H9 (cell line): ENCODE results near the gene NGF. TPM values are rescaled to one million over a fixed set of nuclear protein-coding genes. Genes with fewer than 3 reads are reported as not detected.

Experiments
- DNase-seq: peaks from one replicate; pipeline ENCODE4 v3.0.0-alpha.2; 2017
- H2AFZ ChIP-seq: one replicate; pipeline ENCODE4 v1.6.1; 2013; ENCODE audit warnings: mild to moderate bottlenecking, low read length, control low read depth, moderate library complexity
- H2AK5ac ChIP-seq: 2 replicates; pipeline ENCODE4 v1.6.1; 2013; ENCODE audit warnings: low read length, control low read depth, mixed read lengths; ENCODE audit not compliant: insufficient read length
- H2BK120ac ChIP-seq: one replicate; pipeline ENCODE4 v1.6.1; 2013; ENCODE audit warnings: low read depth, mild to moderate bottlenecking, low read length, control low read depth, inconsistent platforms; ENCODE audit not compliant: poor library complexity, severe bottlenecking
- H2BK12ac ChIP-seq: 2 replicates; pipeline ENCODE4 v1.6.1; 2013; ENCODE audit warnings: low read length, control low read depth, mixed read lengths, low read depth; ENCODE audit not compliant: insufficient read length
- H2BK15ac ChIP-seq: 2 replicates; pipeline ENCODE4 v1.6.1; 2013; ENCODE audit warnings: low read depth, low read length, control low read depth
- H2BK20ac ChIP-seq: one replicate; pipeline ENCODE4 v1.6.1; 2013; ENCODE audit warnings: low read depth, mild to moderate bottlenecking, low read length, control low read depth, inconsistent platforms; ENCODE audit not compliant: poor library complexity, severe bottlenecking
- H2BK5ac ChIP-seq: 2 replicates; pipeline ENCODE4 v1.6.1; 2013; ENCODE audit warnings: low read length, control low read depth, mixed read lengths; ENCODE audit not compliant: insufficient read length
- H3K14ac ChIP-seq: 2 replicates; pipeline ENCODE4 v1.6.1; 2013; ENCODE audit warnings: low read length, control low read depth; ENCODE audit not compliant: insufficient read depth
- H3K18ac ChIP-seq: 2 replicates; pipeline ENCODE4 v1.6.1; 2013; ENCODE audit warnings: low read depth, mild to moderate bottlenecking, mixed read lengths, low read length, control low read depth; ENCODE audit not compliant: insufficient read length
- H3K23ac ChIP-seq: 2 replicates; pipeline ENCODE4 v1.6.1; 2013; ENCODE audit warnings: low read length, control low read depth, mixed read lengths, low read depth; ENCODE audit not compliant: insufficient read length
- H3K23me2 ChIP-seq: 2 replicates; pipeline ENCODE4 v1.6.1; 2013; ENCODE audit warnings: low read depth, mild to moderate bottlenecking, mixed read lengths, low read length, control low read depth; ENCODE audit not compliant: insufficient read length, poor library complexity, severe bottlenecking
- H3K27ac ChIP-seq: 2 replicates; pipeline ENCODE4 v1.5.1; 2013; ENCODE audit warnings: low read length, control low read depth, mixed read lengths, low read depth; ENCODE audit not compliant: insufficient read length
- H3K27me3 ChIP-seq: 2 replicates; pipeline ENCODE4 v1.6.1; 2013; ENCODE audit warnings: low read length, control low read depth, inconsistent platforms; ENCODE audit not compliant: insufficient read depth
- H3K4ac ChIP-seq: 2 replicates; pipeline ENCODE4 v1.6.1; 2013; ENCODE audit warnings: low read depth, mild to moderate bottlenecking, control low read depth, inconsistent platforms, low read length, moderate library complexity
- H3K4me1 ChIP-seq: 2 replicates; pipeline ENCODE4 v1.6.1; 2013; ENCODE audit warnings: low read length, control low read depth, inconsistent platforms; ENCODE audit not compliant: insufficient read depth
- H3K4me2 ChIP-seq: 2 replicates; pipeline ENCODE4 v1.6.1; 2013; ENCODE audit warnings: low read length, control low read depth, mixed read lengths; ENCODE audit not compliant: insufficient read length, insufficient read depth
- H3K56ac ChIP-seq: 2 replicates; pipeline ENCODE4 v1.6.1; 2013; ENCODE audit warnings: low read depth, mild to moderate bottlenecking, mixed read lengths, low read length, control low read depth; ENCODE audit not compliant: insufficient read length
- H3K79me1 ChIP-seq: 2 replicates; pipeline ENCODE4 v1.6.1; 2013; ENCODE audit warnings: low read depth, mild to moderate bottlenecking, moderate library complexity, low read length, control low read depth, inconsistent platforms; ENCODE audit not compliant: insufficient read depth, poor library complexity, severe bottlenecking
- H3K79me2 ChIP-seq: 2 replicates; pipeline ENCODE4 v1.6.1; 2013; ENCODE audit warnings: low read length, control low read depth, inconsistent platforms; ENCODE audit not compliant: insufficient read depth
- H3K9ac ChIP-seq: 2 replicates; pipeline ENCODE4 v1.6.1; 2013; ENCODE audit warnings: low read length, control low read depth, mixed read lengths; ENCODE audit not compliant: insufficient read length; ENCODE audit errors: extremely low read depth
- H3K9me3 ChIP-seq: one replicate; pipeline ENCODE4 v1.6.1; 2013; ENCODE audit warnings: low read depth, low read length, inconsistent platforms; ENCODE audit not compliant: control insufficient read depth
- H3T11ph ChIP-seq: one replicate; pipeline ENCODE4 v1.6.1; 2013; ENCODE audit warnings: mild to moderate bottlenecking, low read length, control low read depth, inconsistent platforms
- H4K20me1 ChIP-seq: one replicate; pipeline ENCODE4 v1.6.1; 2013; ENCODE audit not compliant: control insufficient read depth, insufficient read length, insufficient read depth
- H4K5ac ChIP-seq: 2 replicates; pipeline ENCODE4 v1.6.1; 2013; ENCODE audit warnings: low read depth, mild to moderate bottlenecking, mixed read lengths, low read length, control low read depth; ENCODE audit not compliant: insufficient read length
- H4K8ac ChIP-seq: replicated peaks from 2 replicates; pipeline ENCODE4 v1.6.1; 2013; ENCODE audit warnings: low read length, control low read depth, mixed read lengths, low read depth; ENCODE audit not compliant: insufficient read length
- H4K91ac ChIP-seq: 2 replicates; pipeline ENCODE4 v1.6.1; 2013; ENCODE audit warnings: low read depth, mild to moderate bottlenecking, moderate library complexity, mixed read lengths, low read length, control low read depth; ENCODE audit not compliant: insufficient read length
- H3K27ac Mint-ChIP-seq, 3 experiments: 2 replicates in 2 of 3; 3 replicates in 1 of 3; pipeline ENCODE4 v1.8.0; 2020 to 2021; ENCODE audit warnings: mixed read lengths in 3 of 3, mild to moderate bottlenecking in 1 of 3, moderate library complexity in 1 of 3
- H3K27me3 Mint-ChIP-seq: 2 replicates; pipeline ENCODE4 v1.8.0; 2021; ENCODE audit warnings: low read depth, mild to moderate bottlenecking, moderate library complexity, mixed read lengths
- H3K36me3 Mint-ChIP-seq, 3 experiments: 2 replicates in 2 of 3; 3 replicates in 1 of 3; pipeline ENCODE4 v1.8.0; 2020 to 2021; ENCODE audit warnings: low read depth in 3 of 3, mixed read lengths in 3 of 3; ENCODE audit not compliant: insufficient read depth in 1 of 3
- H3K4me1 Mint-ChIP-seq, 2 experiments: 2 replicates each; pipeline ENCODE4 v1.8.0; 2020; ENCODE audit warnings: mixed read lengths in 2 of 2
- H3K4me3 Mint-ChIP-seq, 2 experiments: 2 replicates in 1 of 2; 3 replicates in 1 of 2; pipeline ENCODE4 v1.8.0; 2020 to 2021; ENCODE audit warnings: mild to moderate bottlenecking in 2 of 2, mixed read lengths in 2 of 2, moderate library complexity in 1 of 2
- H3K9me3 Mint-ChIP-seq, 2 experiments: 2 replicates in 1 of 2; 3 replicates in 1 of 2; pipeline ENCODE4 v1.8.0; 2020; ENCODE audit warnings: mild to moderate bottlenecking in 2 of 2, mixed read lengths in 2 of 2, moderate library complexity in 1 of 2
- CTCF ChIP-seq: fragments of 200-600 bp; sonication (generic); conservative IDR thresholded peaks from 3 replicates; pipeline ENCODE4 v1.8.0; 2021; ENCODE audit warnings: antibody characterized with exemption, mild to moderate bottlenecking
- total RNA-seq: library from RNA; stranded (reverse); gene quantifications from 2 replicates; pipeline ENCODE4 v1.2.1, GENCODE V29; 2021

Gene NGF
- total RNA-seq, 1 experiment from 2014 or later: 0.22 TPM

GRCh38 chr1:115312742-115313141 lies 25.3 kb downstream of the NGF start:
- Histone ChIP-seq H4K5ac (no peak overlapping the region), H3K9me3 (no peaks in the 10 kb centered on the region), H3K14ac (no peak overlapping the region), H3K23ac (no peak overlapping the region), H3K4me1 (no peaks in the 10 kb centered on the region), H2BK15ac (no peak overlapping the region), H3K56ac (no peak overlapping the region), H2BK120ac (no peak overlapping the region), H4K8ac (no peak overlapping the region), H3K27ac (no peak overlapping the region), H3K79me2 (no peaks in the 10 kb centered on the region), H3K23me2 (no peaks in the 10 kb centered on the region), H2BK5ac (no peak overlapping the region), H2AFZ (no peak overlapping the region), H3K9ac (no peak overlapping the region), H4K20me1 (no peaks in the 10 kb centered on the region), H4K91ac (no peak overlapping the region), H2BK12ac (no peak overlapping the region), H2AK5ac (no peak overlapping the region), H2BK20ac (no peak overlapping the region), H3K4ac (no peak overlapping the region), H3K4me2 (no peak overlapping the region), H3K18ac (no peak overlapping the region), H3K79me1 (no peaks in the 10 kb centered on the region), H3K27me3 (no peaks in the 10 kb centered on the region), H3T11ph (no peak overlapping the region)
- H3K4me1 Mint-ChIP-seq: peaks cover 0 to 6% of the 10 kb centered on the region in 2 experiments; a peak in 2 of 4 replicates
- H3K27me3 Mint-ChIP-seq: no peaks in the 10 kb centered on the region; the same call in 1 of the 2 replicates
- no peaks in the 10 kb centered on the region; a peak in 1 of 7 replicates for H3K36me3 Mint-ChIP-seq
- no peak for TF ChIP-seq CTCF
- DNase-seq: no peak
- no peak overlapping the region for H3K4me3 Mint-ChIP-seq
- H3K27ac Mint-ChIP-seq: no peak overlapping the region
- no peaks in the 10 kb centered on the region for H3K9me3 Mint-ChIP-seq
